ENCODE results near the gene ZNF837. TPM values are rescaled to one million over a fixed set of nuclear protein-coding genes. Genes with fewer than 3 reads are reported as not detected.

ZNF837 gene
- total and polyA plus RNA-seq, 12 donors = 0.11 to 0.90 (median 0.41) TPM

DNA sequence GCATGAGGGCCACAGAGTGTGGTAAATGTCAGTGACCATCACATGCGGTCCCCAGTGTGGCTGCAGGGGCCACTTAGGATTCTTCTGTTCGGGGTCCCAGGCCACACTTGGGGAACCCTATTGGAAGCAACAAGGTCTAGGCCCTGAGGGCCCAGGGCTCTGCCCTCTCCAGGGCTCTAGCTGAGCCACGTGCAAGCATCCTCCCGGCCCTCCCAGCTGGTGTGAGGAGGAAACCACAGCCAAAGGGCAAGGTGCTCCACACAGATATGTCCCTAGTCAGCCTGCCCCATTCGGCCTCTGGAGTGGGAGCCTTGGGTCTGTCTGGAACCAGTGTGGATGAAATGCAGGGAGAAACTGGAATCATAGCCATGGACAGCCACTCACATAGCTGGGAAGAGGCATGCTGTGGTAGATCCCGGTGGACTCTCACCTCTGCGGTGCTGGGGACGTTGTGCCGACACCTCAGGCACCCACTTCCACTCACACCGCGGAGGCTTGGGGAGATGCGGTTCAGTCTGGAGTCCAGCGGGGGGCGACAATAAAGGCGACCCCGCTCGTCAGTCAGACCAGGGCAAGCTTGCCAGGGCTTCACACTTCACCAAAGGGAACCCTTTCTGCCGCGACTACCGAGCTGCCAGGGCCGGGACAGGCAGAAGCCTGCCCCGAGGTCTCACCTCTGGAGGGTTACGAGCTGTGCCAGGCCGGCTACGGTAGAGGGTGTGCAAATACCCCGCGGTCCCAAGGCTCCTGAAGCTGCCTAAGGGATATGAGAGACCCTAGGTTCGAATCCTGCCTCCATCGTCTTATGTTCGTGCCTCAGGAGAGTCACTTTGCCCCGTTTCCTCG is 14.0 kb downstream of the ZNF837 start:
- Histone ChIP-seq H3K36me3 (no peaks in the 10 kb centered on the region), H3K27me3 (peaks cover 0 to 30% (median 14%) of the 10 kb centered on the region in 7 donors), H3K27ac (no peak overlapping the region), H3K4me3 (no peak overlapping the region), H3K9me3 (no peaks in the 10 kb centered on the region), H3K4me1 (peaks cover 0 to 10% (median 2%) of the 10 kb centered on the region in 9 donors)
- intact Hi-C loops (cut with DNase I) = no loop called here
- TF ChIP-seq, protein P1, sequence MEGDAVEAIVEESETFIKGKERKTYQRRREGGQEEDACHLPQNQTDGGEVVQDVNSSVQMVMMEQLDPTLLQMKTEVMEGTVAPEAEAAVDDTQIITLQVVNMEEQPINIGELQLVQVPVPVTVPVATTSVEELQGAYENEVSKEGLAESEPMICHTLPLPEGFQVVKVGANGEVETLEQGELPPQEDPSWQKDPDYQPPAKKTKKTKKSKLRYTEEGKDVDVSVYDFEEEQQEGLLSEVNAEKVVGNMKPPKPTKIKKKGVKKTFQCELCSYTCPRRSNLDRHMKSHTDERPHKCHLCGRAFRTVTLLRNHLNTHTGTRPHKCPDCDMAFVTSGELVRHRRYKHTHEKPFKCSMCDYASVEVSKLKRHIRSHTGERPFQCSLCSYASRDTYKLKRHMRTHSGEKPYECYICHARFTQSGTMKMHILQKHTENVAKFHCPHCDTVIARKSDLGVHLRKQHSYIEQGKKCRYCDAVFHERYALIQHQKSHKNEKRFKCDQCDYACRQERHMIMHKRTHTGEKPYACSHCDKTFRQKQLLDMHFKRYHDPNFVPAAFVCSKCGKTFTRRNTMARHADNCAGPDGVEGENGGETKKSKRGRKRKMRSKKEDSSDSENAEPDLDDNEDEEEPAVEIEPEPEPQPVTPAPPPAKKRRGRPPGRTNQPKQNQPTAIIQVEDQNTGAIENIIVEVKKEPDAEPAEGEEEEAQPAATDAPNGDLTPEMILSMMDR (IDR thresholded peaks at IDR 0.05) = no peak
- DNase-seq (no peak), ATAC-seq (no peak)
- 90 to 94% methylated on average over 32 of the region's 32 CpGs for WGBS, 2 donors

DNA sequence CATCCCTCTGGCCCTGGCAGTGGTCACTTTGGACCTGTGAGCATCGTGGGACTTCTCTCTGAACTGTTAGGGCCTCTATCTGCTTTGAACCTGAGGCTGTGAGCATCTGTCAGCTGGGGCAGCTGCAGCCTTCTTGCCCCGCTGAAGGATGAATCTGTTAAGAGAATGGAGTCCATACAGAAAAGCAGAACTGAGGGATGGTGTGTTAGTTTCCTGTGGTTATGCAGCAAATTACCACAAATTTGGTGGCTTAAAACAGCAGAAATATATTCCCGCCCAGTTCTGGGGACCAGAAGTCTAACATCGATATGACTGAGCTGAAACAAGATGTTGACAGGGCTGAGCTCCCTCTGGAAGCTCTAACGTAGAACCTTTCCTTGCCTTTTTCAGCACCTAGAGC is 16.7 kb downstream of the ZNF837 start:
- ATAC-seq (no peak), DNase-seq (no peak)
- no peaks in the 10 kb centered on the region for H3K36me3 ChIP-seq
- no peak overlapping the region for H3K4me3 ChIP-seq
- H3K9me3 ChIP-seq = no peaks in the 10 kb centered on the region
- no peak overlapping the region for H3K27ac ChIP-seq
- peaks cover 0 to 17% (median 7%) of the 10 kb centered on the region in 9 donors for H3K4me1 ChIP-seq
- WGBS, 2 donors = 76 to 83% methylated on average over 5 of the region's 5 CpGs
- peaks cover 0 to 30% (median 14%) of the 10 kb centered on the region in 7 donors for H3K27me3 ChIP-seq
- intact Hi-C loops (cut with DNase I) = no loop called here
- TF ChIP-seq, protein P1 (IDR thresholded peaks at IDR 0.05) = no peak

DNA sequence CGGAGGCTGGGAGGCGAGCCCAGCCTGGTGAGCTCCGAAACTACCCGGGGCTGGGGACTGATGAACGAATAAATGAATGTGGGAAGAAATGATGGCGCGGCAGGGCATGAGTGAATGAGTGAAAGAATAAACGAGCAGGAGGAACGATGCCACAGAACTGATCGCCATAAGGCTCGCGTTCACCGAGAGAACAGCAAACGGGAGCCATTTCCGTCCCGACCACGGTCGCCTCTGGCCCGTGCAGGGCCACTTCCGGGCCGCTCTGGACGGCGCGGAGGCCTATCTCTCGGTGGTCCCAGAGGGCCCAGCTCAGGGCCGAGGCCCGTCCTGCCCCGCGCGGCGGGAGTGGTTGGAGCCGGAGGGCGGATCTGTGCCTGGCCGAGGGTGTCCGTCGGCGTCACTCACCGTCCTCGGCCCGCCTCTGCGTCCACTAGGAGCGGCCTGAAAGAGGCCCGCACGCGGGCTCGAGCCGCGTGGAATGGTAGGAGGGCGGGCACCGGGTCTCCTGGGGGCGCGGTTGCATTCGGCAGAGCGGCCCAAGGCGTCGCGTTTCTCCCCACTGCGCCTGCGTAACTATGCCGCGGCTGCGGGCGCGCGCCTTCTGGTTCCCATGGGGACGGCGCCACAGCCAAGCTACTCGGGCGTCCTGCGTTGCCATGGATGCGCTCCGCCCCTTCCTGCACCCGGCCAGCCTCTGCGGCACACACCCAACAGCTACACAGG is 18.4 kb downstream of the ZNF837 start, which contains the start of gene ZNF497:
TSS of gene ZNF497 (minus strand) at position 480 of the 723 bp plus-strand sequence. CDS start 5,116 bp downstream, outside the sequence.
- Histone ChIP-seq H3K36me3 (no peaks in the 10 kb centered on the region), H3K27ac (peak within 1 kb of the TSS; percentile 88 to 97 (median 96)), H3K27me3 (peaks cover 0 to 24% (median 11%) of the 10 kb centered on the region in 7 donors), H3K4me1 (peaks cover 0 to 23% (median 11%) of the 10 kb centered on the region in 9 donors), H3K9me3 (no peaks in the 10 kb centered on the region), H3K4me3 (peak within 1 kb of the TSS; percentile 48 to 94 (median 75))
- peak; percentile 96 to 98 (median 97) for ATAC-seq
- intact Hi-C loops (cut with DNase I) = loop anchor here in 1 of 10 donors (2.0 kb wide), 2 partner anchors 18 to 58 kb away; partner anchors contain the start of genes ERVK3-1 and ZNF837
- DNase-seq = peak; percentile 96 to 98
- TF ChIP-seq, protein P1 (IDR thresholded peaks at IDR 0.05) = peak in 2 of 9 donors; percentile 1 to 12
- WGBS, 2 donors = 0 to 1% methylated on average over 69 to 74 of the region's 74 CpGs

DNA sequence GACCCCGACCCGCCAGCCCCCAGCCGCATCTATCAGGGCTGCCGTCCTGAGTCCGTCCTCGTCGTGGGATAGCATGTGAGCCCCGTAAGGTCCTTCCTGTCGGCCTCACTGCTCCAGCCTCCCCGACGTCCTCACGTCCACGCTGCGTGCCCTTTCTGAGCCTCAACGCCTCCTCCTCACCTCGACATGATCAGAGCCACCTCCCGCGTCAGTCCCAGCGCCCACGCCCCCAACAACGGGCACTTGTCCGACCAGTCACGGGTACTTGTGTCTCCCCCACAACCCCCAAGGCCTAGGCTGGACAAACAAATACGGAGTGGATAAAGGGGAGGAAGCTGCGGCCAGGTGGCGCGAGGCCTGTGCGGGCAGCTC is 18.9 kb downstream of the ZNF837 start:
- intact Hi-C loops (cut with DNase I) = loop anchor here in 1 of 10 donors (2.0 kb wide), 2 partner anchors 19 to 57 kb away; partner anchors contain the start of genes ERVK3-1 and ZNF837
- Histone ChIP-seq H3K4me1 (peaks cover 0 to 28% (median 16%) of the 10 kb centered on the region in 9 donors), H3K27me3 (peaks cover 0 to 24% (median 12%) of the 10 kb centered on the region in 7 donors), H3K27ac (peak overlapping the region; percentile 88 to 97 (median 96)), H3K4me3 (peak overlapping the region; percentile 48 to 94 (median 75)), H3K9me3 (no peaks in the 10 kb centered on the region), H3K36me3 (no peaks in the 10 kb centered on the region)
- 2 to 3% methylated on average over 28 of the region's 28 CpGs for WGBS, 2 donors
- TF ChIP-seq, protein P1 (IDR thresholded peaks at IDR 0.05) = peak in 2 of 9 donors; percentile 3 to 4
- DNase-seq (peak; percentile 47 to 53), ATAC-seq (peak in 7 of 8 donors; percentile 3 to 28 (median 21))
